Activated CD8-positive, alpha-beta memory T cell treated with anti-CD3 and anti-CD28 coated beads, Interleukin-2, amount 10 ng/mL, durations not matched to agents 7 days and 5 days (primary cell): ENCODE results near the gene SIVA1. TPM values are rescaled to one million over a fixed set of nuclear protein-coding genes. Genes with fewer than 3 reads are reported as not detected.

Source experiments
- ATAC-seq: fragments of 150-1000 bp; cut with Tn5 transposase; one replicate; pipeline ENCODE4 v1.10.0; 2021; ENCODE audit warnings: moderate library complexity
- CTCF ChIA-PET: fragments of 350-600 bp; sonication (Branson Sonifier 250); formaldehyde crosslinking; loops from one replicate; lab custom pipeline; 2021; ENCODE audit warnings: antibody characterized with exemption; lab: Charles Lee
- DNase-seq: peaks from one replicate; pipeline ENCODE4 v3.0.0-alpha.2; 2020
- H3K27ac Mint-ChIP-seq: one replicate; pipeline ENCODE4 v1.8.0; 2021; ENCODE audit warnings: mild to moderate bottlenecking, mixed read lengths
- H3K27me3 Mint-ChIP-seq: one replicate; pipeline ENCODE4 v1.8.0; 2021; ENCODE audit warnings: mixed read lengths
- H3K36me3 Mint-ChIP-seq: one replicate; pipeline ENCODE4 v1.8.0; 2021; ENCODE audit warnings: mild to moderate bottlenecking, mixed read lengths
- H3K4me1 Mint-ChIP-seq: one replicate; pipeline ENCODE4 v1.8.0; 2021; ENCODE audit warnings: mixed read lengths
- H3K4me3 Mint-ChIP-seq: one replicate; pipeline ENCODE4 v1.8.0; 2021; ENCODE audit warnings: mild to moderate bottlenecking, moderate library complexity, mixed read lengths
- H3K9me3 Mint-ChIP-seq: one replicate; pipeline ENCODE4 v1.8.0; 2022; ENCODE audit warnings: low read depth, mixed read lengths
- total RNA-seq, 2 experiments: library from RNA; stranded (reverse); gene quantifications; one replicate each; pipeline ENCODE4 v1.2.3, GENCODE V29; 2021

SIVA1 gene, protein sequence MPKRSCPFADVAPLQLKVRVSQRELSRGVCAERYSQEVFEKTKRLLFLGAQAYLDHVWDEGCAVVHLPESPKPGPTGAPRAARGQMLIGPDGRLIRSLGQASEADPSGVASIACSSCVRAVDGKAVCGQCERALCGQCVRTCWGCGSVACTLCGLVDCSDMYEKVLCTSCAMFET
- total RNA-seq, result 100 to 1,000 TPM; 127 to 140 TPM

DNA sequence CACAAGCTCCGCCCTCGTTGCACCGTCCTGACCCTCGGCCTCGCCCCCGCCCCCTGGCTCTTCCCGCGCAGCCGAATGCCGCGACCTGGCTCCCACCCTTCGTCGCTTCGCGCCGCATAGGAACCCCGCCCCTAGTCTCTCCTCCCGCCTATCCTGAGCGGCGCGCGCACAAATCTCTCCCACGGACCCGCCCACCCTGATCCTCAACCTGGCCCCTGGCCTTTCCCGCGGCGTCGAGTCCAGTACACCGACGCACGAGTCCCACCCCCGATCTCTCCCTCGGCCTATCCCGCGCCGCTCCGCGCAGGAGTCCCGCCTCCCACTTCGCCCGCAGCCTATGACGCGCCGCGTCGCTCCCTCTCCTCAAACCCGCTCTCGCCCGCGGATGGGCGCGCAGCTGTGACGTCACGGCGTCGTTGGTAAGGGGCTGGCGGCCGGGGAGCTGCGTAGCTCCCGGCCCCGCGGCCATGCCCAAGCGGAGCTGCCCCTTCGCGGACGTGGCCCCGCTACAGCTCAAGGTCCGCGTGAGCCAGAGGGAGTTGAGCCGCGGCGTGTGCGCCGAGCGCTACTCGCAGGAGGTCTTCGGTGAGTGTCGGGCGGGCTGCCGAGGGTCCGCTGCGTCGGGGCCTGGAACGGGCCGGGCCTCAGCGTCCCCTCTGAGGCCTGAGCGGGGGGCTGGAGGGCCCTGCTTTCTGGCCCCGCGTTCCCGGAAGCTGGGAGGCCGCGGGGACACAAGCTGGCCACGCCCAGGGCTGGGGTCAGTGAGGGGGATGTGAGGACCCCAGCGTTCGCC lies at the start of gene SIVA1:
Gene SIVA1 (plus strand): TSS at position 413 of the 793 bp plus-strand sequence. CDS start 55 bp downstream, at position 468.
- Mint-ChIP-seq H3K27ac (peak within 1 kb of the TSS; percentile 89), H3K36me3 (peaks cover 15% of the 10 kb centered on the region), H3K4me1 (peaks cover 45% of the 10 kb centered on the region), H3K4me3 (peak within 1 kb of the TSS; percentile 87), H3K27me3 (no peaks in the 10 kb centered on the region), H3K9me3 (no peaks in the 10 kb centered on the region)
- CTCF ChIA-PET, result interaction anchor here (0.5 to 8.9 kb wide), 21 partner anchors 10 to 833 kb away, joined by 3 to 76 read pairs (median 3); partner anchors contain the start of genes ADSS1 and ZBTB42
- ATAC-seq (peak; percentile 94), DNase-seq (peak; percentile 100)

DNA sequence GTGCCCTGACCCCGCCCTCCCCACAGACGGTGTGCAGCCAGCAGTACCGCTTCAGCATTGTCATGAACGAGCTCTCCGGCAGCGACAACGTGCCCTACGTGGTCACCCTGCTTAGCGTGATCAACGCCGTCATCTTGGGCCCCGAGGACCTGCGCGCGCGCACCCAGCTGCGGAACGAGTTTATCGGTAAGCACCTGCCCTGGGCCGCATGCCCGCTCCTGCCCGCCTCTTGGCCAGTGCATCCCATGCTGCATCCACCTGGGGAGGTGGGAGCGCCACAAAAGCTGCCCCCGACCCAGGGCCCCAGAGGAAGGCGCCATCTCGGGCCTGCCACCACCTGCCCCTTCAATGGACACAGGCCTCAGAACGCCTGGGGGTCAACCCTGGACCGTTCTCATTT lies 49.7 kb upstream of the SIVA1 start:
- Mint-ChIP-seq H3K36me3 (peaks cover 2% of the 10 kb centered on the region), H3K27me3 (no peaks in the 10 kb centered on the region), H3K4me1 (no peaks in the 10 kb centered on the region), H3K9me3 (no peaks in the 10 kb centered on the region), H3K4me3 (no peak overlapping the region), H3K27ac (no peak overlapping the region)
- CTCF ChIA-PET, result no interaction called here
- DNase-seq, result no peak
- ATAC-seq, result no peak

DNA sequence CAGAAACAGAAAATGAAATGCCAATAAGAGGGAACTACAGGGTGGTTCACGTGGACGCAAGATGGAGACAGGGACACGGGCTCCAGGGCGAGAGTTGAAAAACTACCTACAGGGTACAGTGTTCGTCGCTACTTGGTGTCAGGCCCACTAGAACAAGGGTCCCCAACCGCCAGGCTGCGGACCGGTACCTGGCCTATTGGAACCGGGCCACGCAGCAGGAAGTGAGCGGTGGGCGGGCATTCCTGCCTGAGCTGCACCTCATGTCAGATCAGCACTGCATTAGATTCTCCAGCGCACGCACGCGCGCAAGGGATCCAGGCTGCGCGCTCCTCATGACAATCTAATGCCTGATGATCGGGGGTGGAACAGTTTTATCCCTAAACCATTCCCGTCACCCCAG lies 48.7 kb upstream of the SIVA1 start:
- no peak for ATAC-seq
- Mint-ChIP-seq H3K27ac (no peak overlapping the region), H3K9me3 (no peaks in the 10 kb centered on the region), H3K4me1 (no peaks in the 10 kb centered on the region), H3K27me3 (no peaks in the 10 kb centered on the region), H3K36me3 (peaks cover 2% of the 10 kb centered on the region), H3K4me3 (no peak overlapping the region)
- no peak for DNase-seq
- CTCF ChIA-PET, result no interaction called here

DNA sequence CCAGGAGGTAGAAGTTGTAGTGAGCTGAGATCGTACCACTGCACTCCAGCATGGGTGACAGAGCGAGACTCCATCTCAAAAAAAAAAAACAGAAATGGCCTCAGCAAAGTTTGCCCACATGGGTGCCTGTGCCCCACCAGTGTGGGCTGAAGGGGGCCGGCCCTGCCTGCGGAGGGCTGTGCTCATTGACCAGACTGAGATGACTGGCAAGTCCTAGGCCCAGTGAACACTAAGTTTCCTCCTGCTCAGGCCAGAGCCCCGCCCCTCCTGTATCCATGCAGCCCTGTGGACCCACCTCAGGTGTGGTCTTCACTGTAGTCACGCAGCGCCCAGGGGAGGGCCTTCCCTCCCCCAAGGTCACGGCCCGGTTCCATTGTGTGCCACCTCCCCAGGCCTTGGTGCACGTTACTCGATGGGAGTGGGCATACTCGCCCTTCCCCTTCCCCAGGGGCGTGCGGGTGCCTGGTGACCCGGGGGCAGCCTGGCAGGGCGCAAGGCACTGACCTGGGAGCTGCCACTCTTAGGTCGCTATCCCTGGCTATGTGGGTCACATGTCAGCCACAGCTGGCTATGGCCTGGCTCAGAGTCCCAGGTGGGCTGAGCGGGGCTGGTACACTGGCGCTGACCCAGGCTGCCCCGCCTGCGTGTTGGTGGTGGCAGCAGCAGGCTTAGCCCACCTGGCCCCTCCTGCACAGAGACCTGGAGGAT lies 47.5 kb upstream of the SIVA1 start:
- CTCF ChIA-PET, result interaction anchor here (0.6 to 2.3 kb wide), 5 partner anchors 10 to 54 kb away, joined by 3 to 7 read pairs (median 3); no protein-coding TSS in a partner anchor
- Mint-ChIP-seq H3K4me3 (no peak overlapping the region), H3K9me3 (no peaks in the 10 kb centered on the region), H3K27me3 (no peaks in the 10 kb centered on the region), H3K4me1 (no peaks in the 10 kb centered on the region), H3K36me3 (peaks cover 2% of the 10 kb centered on the region), H3K27ac (no peak overlapping the region)
- DNase-seq (no peak), ATAC-seq (no peak)

DNA sequence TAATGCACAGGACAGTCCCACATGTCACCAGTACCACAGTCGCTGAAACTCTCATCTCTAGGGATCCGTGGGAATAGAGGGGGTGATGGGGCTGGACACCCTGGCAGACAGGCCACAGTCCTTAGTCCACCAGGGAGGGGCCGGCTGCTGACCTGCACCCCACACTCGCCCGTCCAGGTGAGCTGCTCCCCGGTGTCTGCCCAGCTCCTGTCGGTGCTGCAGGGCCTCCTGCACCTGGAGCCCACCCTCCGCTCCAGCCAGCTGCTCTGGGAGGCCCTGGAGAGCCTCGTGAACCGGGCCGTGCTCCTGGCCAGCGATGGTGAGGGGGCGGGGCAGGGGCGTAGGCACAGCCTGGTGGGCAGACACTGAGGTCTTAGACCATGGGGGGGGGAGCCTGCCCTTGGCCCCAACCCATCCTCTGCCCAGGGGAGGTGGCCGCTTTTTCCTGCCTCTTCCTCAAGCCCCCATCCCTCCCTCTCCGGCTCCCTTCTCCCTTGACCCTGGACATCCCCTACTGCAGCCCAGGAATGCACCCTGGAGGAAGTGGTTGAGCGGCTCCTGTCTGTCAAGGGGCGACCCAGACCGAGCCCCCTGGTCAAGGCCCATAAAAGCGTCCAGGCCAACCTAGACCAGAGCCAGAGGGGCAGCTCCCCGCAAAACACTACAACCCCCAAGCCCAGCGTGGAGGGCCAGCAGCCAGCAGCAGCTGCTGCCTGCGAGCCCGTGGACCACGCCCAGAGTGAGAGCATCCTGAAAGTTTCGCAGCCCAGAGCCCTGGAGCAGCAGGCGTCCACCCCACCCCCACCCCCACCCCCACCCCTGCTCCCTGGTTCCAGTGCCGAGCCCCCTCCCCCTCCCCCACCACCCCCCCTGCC lies 46.0 kb upstream of the SIVA1 start:
- H3K27ac Mint-ChIP-seq, result no peak overlapping the region
- peaks cover 2% of the 10 kb centered on the region for H3K36me3 Mint-ChIP-seq
- H3K4me3 Mint-ChIP-seq, result no peak overlapping the region
- no peak for DNase-seq
- no peak for ATAC-seq
- H3K9me3 Mint-ChIP-seq, result no peaks in the 10 kb centered on the region
- H3K4me1 Mint-ChIP-seq, result no peaks in the 10 kb centered on the region
- H3K27me3 Mint-ChIP-seq, result no peaks in the 10 kb centered on the region
- CTCF ChIA-PET, result interaction anchor here (0.8 to 2.3 kb wide), 4 partner anchors 11 to 60 kb away, joined by 3 to 7 read pairs (median 3); no protein-coding TSS in a partner anchor

DNA sequence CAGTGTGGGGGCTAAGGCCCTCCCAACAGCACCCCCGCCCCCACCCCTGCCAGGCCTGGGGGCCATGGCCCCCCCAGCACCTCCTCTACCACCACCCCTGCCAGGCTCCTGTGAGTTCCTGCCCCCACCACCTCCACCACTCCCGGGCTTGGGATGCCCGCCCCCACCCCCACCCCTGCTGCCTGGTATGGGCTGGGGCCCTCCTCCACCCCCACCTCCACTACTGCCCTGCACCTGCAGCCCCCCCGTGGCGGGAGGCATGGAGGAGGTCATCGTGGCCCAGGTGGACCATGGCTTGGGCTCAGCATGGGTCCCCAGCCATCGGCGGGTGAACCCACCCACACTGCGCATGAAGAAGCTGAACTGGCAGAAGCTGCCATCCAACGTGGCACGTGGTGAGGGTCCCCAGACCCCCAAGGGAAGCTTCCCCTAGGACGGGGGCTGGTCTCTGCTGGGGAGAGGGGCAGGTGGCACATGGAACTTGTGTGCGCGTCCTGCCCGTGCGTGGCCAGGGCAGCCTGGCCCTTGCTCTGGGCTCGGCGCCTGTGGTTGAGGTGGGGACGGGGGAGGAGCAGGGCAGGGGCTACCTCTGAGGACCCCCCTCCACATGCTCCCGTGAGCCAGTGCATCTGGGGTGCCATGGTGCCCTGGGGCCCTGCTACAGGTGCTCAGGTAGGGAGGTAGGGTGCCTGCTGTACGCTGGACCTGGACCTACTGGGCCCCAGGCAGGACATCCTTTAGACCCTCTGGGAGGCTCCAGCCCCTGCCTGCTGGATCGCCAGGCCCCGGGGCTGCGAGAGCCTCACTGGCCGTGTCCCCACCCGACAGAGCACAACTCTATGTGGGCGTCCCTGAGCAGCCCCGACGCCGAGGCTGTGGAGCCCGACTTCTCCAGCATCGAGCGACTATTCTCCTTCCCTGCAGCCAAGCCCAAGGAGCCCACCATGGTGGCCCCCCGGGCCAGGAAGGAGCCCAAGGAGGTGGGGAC lies 45.0 kb upstream of the SIVA1 start:
- no peak overlapping the region for H3K4me3 Mint-ChIP-seq
- DNase-seq (no peak), ATAC-seq (peak; percentile 13)
- no peaks in the 10 kb centered on the region for H3K9me3 Mint-ChIP-seq
- CTCF ChIA-PET, result interaction anchor here (0.8 to 2.4 kb wide), 5 partner anchors 18 to 61 kb away, joined by 3 to 15 read pairs (median 4); partner anchors contain the start of gene SIVA1
- H3K36me3 Mint-ChIP-seq, result peaks cover 2% of the 10 kb centered on the region
- no peak overlapping the region for H3K27ac Mint-ChIP-seq
- H3K4me1 Mint-ChIP-seq, result no peaks in the 10 kb centered on the region
- H3K27me3 Mint-ChIP-seq, result no peaks in the 10 kb centered on the region

DNA sequence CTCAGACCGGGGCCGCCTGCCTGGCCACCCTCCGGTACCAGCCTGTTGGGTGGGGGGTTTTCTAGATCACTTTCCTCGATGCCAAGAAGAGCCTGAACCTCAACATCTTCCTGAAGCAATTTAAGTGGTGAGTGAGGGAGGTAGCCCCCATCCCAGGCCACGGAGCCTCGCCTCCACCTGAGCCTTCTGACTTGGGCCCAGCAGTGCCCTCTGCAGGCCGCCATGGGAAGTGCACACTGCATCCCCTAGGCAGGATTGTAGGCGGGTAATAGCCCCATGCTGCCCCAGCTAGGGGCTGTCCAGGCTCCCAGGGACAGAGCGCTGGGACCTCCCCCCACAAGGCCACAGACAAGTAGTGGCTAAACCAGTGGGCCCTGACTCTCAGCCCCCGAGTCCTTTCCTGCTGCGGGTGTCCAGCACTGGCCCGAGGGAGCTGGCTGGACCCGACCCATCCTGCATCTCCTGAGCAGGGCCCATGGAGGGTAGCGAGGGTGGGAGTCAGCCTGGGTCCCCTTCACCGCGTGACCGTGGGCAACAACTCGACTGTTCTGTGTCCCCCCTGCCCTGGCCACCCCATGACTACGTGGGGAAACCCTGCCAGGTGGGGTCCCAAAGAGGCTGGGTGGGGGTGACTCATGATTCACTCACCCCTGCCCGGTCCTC lies 44.2 kb upstream of the SIVA1 start:
- no peak overlapping the region for H3K27ac Mint-ChIP-seq
- ATAC-seq (peak; percentile 82), DNase-seq (peak; percentile 79)
- H3K4me3 Mint-ChIP-seq, result no peak overlapping the region
- H3K9me3 Mint-ChIP-seq, result no peaks in the 10 kb centered on the region
- peaks cover 2% of the 10 kb centered on the region for H3K36me3 Mint-ChIP-seq
- H3K27me3 Mint-ChIP-seq, result no peaks in the 10 kb centered on the region
- CTCF ChIA-PET, result interaction anchor here (0.7 to 2.4 kb wide), 12 partner anchors 16 to 67 kb away, joined by 3 to 15 read pairs (median 4); partner anchors contain the start of genes ADSS1 and SIVA1
- no peaks in the 10 kb centered on the region for H3K4me1 Mint-ChIP-seq

DNA sequence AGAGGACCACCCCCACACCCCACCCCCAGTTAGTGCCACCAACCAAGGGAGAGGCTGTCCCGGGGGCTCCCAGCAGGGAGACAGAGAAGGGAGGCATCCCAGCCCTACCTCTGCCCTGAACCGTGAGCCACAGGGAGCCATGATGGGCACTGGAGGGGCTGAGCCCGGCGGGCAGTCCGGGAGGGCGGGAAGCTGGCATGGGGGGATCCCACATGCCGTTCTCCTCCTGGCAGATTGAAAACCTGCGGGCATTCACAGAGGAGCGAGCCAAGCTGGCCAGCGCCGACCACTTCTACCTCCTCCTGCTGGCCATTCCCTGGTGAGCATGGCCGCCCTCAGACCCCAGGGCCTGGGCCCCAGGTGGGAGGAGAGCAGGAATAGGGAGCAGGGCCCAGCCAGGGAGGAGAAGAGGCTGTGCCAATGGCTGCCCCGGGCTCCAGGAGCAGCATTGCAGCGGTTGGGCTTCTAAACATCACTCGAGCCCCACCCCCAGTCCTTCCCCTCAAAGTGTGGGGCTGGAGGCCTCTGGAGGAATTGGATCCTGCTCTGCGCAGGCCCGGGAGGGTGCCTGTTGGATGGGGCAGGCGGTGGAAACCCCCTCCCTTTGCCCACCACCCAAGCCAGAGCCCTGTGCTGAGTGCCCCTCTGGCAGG lies 43.4 kb upstream of the SIVA1 start:
- Mint-ChIP-seq H3K27me3 (no peaks in the 10 kb centered on the region), H3K27ac (no peak overlapping the region), H3K36me3 (no peaks in the 10 kb centered on the region), H3K4me1 (no peaks in the 10 kb centered on the region), H3K4me3 (no peak overlapping the region), H3K9me3 (no peaks in the 10 kb centered on the region)
- ATAC-seq, result no peak
- CTCF ChIA-PET, result interaction anchor here (0.7 to 2.4 kb wide), 13 partner anchors 15 to 67 kb away, joined by 3 to 15 read pairs (median 4); partner anchors contain the start of genes ADSS1 and SIVA1
- DNase-seq, result no peak

DNA sequence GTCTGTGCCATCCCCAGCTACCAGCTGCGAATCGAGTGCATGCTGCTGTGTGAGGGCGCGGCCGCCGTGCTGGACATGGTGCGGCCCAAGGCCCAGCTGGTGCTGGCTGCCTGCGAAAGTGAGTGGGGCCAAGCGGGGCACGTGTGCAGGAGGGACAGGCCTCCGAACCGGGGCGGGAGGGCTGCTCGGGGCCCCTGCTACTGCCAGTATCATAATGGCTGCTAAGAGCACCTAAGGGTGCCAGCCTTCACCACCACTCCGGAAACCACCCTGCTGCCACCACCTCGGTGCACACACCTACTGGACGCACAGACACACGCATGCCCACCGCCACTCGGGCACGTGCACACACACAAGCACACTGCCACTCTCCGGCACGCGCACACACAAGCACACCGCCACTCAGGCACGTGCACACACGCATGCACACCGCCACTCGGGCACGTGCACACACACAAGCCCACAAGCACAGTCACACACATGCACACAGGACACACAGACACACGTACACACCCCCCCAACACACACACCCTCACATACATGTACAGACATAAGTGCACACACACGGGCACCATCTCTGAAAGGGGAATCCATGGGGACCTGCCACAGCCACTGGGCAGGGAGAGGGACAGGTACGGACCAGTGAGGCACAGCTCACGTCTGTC lies 42.7 kb upstream of the SIVA1 start:
- ATAC-seq (no peak), DNase-seq (no peak)
- no peaks in the 10 kb centered on the region for H3K4me1 Mint-ChIP-seq
- CTCF ChIA-PET, result interaction anchor here (1.1 to 2.4 kb wide), 6 partner anchors 13 to 64 kb away, joined by 3 to 15 read pairs (median 6); partner anchors contain the start of gene ADSS1
- H3K36me3 Mint-ChIP-seq, result no peaks in the 10 kb centered on the region
- no peaks in the 10 kb centered on the region for H3K9me3 Mint-ChIP-seq
- H3K27ac Mint-ChIP-seq, result no peak overlapping the region
- no peak overlapping the region for H3K4me3 Mint-ChIP-seq
- H3K27me3 Mint-ChIP-seq, result no peaks in the 10 kb centered on the region

DNA sequence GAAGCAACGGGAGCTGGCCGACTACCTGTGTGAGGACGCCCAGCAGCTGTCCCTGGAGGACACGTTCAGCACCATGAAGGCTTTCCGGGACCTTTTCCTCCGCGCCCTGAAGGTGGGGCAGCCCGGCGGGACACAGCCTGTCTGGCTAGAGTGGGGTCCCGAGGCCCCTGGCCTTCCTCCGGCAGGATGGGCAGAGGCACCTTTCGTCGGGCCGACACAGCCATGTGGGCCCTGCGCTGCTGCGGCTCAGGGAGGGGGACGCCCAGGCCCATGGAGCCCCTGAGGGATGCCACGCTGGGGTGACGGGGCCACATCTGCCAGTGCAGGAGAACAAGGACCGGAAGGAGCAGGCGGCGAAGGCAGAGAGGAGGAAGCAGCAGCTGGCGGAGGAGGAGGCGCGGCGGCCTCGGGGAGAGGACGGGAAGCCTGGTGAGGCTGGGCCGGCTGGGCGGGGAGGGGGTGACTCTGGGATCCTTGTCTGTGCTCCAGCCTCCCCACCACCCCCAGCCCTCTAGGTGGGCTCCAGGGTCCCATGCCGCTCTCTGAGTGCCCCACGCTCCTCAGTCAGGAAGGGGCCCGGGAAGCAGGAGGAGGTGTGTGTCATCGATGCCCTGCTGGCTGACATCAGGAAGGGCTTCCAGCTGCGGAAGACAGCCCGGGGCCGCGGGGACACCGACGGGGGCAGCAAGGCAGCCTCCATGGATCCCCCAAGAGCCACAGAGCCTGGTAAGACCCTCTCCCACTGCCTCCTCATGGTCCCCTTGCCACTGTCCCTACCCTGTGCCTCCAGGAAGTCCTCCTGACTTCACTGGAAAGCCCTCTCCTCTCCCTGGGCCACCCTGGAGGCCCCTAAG lies 39.8 kb upstream of the SIVA1 start:
- Mint-ChIP-seq H3K36me3 (no peaks in the 10 kb centered on the region), H3K27me3 (no peaks in the 10 kb centered on the region), H3K4me3 (no peak overlapping the region), H3K27ac (no peak overlapping the region), H3K9me3 (no peaks in the 10 kb centered on the region), H3K4me1 (peaks cover 2% of the 10 kb centered on the region)
- no peak for DNase-seq
- ATAC-seq, result no peak
- CTCF ChIA-PET, result interaction anchor here (0.9 to 1.1 kb wide), 2 partner anchors 10 to 26 kb away, joined by 3 to 4 read pairs; no protein-coding TSS in a partner anchor
